Psoas muscle (tissue), 8 donors: Measurements from ENCODE around the gene PHF21B. TPM values are rescaled to one million over a fixed set of nuclear protein-coding genes. Genes with fewer than 3 reads are reported as not detected.
A peak's percentile ranks its signal among the peaks of the same experiment; 100 is the strongest.

ENCODE experiments used
- ATAC-seq, 4 donors: fragments of 200-7000 bp; cut with Tn5 transposase; one replicate each; pipeline ENCODE4 v1.9.1; 2020; ENCODE audit warnings: moderate library complexity in 3 of 4, mild to moderate bottlenecking in 2 of 4
- DNase-seq, 2 donors: peaks; one replicate each; pipeline ENCODE4 v3.0.0-alpha.2; 2020
- H3K27ac ChIP-seq: fragments of 200-600 bp; one replicate; pipeline ENCODE4 v1.8.0; 2022
- H3K27me3 ChIP-seq, 3 donors: fragments of 200-600 bp in 1 of 3; one replicate each; pipeline versions ENCODE4 v1.6.1 to v1.8.0; 2013 to 2022; ENCODE audit warnings: low read length in 2 of 3, mild to moderate bottlenecking in 2 of 3, moderate library complexity in 1 of 3; ENCODE audit not compliant: insufficient read depth in 3 of 3
- H3K36me3 ChIP-seq, 2 donors: fragments of 200-600 bp in 1 of 2; one replicate each; pipeline versions ENCODE4 v1.6.1 to v1.8.0; 2013 to 2022; ENCODE audit warnings: low read depth in 1 of 2, mild to moderate bottlenecking in 1 of 2, moderate library complexity in 1 of 2; ENCODE audit not compliant: insufficient read depth in 1 of 2
- H3K4me1 ChIP-seq: fragments of 200-600 bp; one replicate; pipeline ENCODE4 v1.8.0; 2022
- H3K4me3 ChIP-seq: fragments of 200-600 bp; one replicate; pipeline ENCODE4 v1.8.0; 2022; ENCODE audit warnings: mild to moderate bottlenecking
- H3K9me3 ChIP-seq: fragments of 200-600 bp; one replicate; pipeline ENCODE4 v1.8.0; 2022
- WGBS, 3 donors: extraction: QIAGEN DNeasy Blood & Tissue Kit; methylation state at CpG; one replicate each; pipeline versions ENCODE4 v1.1.6 to v1.1.7; 2013; 5-methylcytosine and 5-hydroxymethylcytosine counted together
- intact Hi-C, 2 donors: fragments of 100-400 bp; cut with DNase I; formaldehyde crosslinking; loops; one replicate each; pipeline versions ENCODE4 v1.11.0 to v1.14.2; 2022
- polyA plus RNA-seq, 3 donors: library from polyadenylated mRNA; stranded (reverse); fragments of 200-250 nt; gene quantifications; one replicate each; pipeline ENCODE4 v1.2.3, GENCODE V29; 2013
- total RNA-seq, 4 donors: library from RNA; stranded (reverse); fragmentation: NEBNext Ultra II Directional in 2 of 4; extraction: Animal tissue kit (Norgen Biotek cat#: 25700) in 2 of 4; gene quantifications; one replicate each; pipeline versions ENCODE4 v1.2.1 to v1.2.4, GENCODE V29; 2021 to 2023
- TF ChIP-seq, protein P1 (sequence below): fragments of 200-600 bp; IDR thresholded peaks from one replicate; pipeline ENCODE4 v1.8.0; 2022; ENCODE audit warnings: antibody characterized with exemption
- donor health status: healthy with polysubstance abuse.
- donor health status: DM: no; HTN: no; CAD: no; lungs with moderate emphysema.
- donor health status: Bipolar disorder and iron deficiency.
- donor health status: healthy.
- donor health status: DM: yes; HTN: yes; CAD: no.
- donor health status: DM: no; HTN: no; CAD: no.
- donor health status: DM: no; HTN: no; CAD: no.
- donor health status: DM: yes; HTN: yes; CAD: no.

The PHF21B gene
- total and polyA plus RNA-seq, 7 donors: 0.03 to 0.58 (median 0.16) TPM; not detected in 1

DNA sequence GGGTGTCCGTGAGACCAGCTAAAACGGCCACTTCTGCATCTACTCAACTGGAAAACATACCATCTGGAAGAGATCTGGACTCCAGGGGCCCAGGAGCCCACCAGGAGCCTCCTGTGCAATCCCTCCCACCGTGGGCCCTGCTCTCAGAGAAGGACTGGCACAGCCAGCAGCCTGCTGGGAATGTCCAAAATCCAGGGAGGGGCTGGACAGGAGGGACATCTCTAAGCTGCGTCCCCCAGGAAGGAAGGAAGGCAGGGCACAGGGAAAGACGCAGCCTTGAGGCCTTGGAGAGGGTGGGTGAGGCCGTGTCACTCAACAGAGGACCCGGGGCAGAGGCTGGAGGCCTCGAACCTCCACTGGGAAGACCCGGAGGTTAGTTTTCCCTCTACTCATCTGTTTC lies 78.0 kb downstream of the PHF21B start:
- ATAC-seq: no peak

DNA sequence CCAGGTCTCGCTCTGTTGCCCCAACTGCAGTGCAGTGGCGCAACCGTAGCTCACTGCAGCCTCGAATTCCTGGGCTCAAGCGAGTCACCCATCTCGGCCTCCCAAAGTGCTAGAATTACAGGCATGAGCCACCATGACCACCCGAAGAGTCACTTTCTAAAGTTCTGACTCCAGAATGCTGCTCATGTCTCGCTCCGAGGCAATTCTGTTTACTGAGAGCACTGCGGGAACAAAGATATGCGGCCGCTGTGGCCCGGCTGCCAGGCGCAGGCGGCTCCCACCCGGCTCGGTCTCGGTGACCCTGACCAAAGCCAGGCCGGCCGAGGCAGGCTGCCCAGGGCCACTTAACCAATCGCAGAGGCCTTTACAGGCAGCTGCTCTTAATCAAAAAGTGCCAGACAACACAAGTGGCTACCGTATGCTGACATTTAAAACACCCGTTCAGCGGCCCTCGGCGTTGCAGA lies 78.7 kb downstream of the PHF21B start:
- WGBS, 3 donors: 24 to 35% (median 26%) methylated on average over 26 of the region's 26 CpGs
- Histone ChIP-seq H3K4me3 (no peak overlapping the region), H3K9me3 (no peaks in the 10 kb centered on the region), H3K27ac (no peak overlapping the region), H3K4me1 (no peaks in the 10 kb centered on the region), H3K27me3 (peaks cover 0 to 11% (median 4%) of the 10 kb centered on the region in 3 donors), H3K36me3 (no peaks in the 10 kb centered on the region)
- ATAC-seq (peak in 1 of 4 donors; percentile 40), DNase-seq (peak; percentile 29 to 52)
- TF ChIP-seq, protein P1, sequence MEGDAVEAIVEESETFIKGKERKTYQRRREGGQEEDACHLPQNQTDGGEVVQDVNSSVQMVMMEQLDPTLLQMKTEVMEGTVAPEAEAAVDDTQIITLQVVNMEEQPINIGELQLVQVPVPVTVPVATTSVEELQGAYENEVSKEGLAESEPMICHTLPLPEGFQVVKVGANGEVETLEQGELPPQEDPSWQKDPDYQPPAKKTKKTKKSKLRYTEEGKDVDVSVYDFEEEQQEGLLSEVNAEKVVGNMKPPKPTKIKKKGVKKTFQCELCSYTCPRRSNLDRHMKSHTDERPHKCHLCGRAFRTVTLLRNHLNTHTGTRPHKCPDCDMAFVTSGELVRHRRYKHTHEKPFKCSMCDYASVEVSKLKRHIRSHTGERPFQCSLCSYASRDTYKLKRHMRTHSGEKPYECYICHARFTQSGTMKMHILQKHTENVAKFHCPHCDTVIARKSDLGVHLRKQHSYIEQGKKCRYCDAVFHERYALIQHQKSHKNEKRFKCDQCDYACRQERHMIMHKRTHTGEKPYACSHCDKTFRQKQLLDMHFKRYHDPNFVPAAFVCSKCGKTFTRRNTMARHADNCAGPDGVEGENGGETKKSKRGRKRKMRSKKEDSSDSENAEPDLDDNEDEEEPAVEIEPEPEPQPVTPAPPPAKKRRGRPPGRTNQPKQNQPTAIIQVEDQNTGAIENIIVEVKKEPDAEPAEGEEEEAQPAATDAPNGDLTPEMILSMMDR: no peak
- intact Hi-C loops: no loop called here

More for the DNA sequence above, 78.0 kb downstream of the PHF21B start:
- no peaks in the 10 kb centered on the region for H3K4me1 ChIP-seq
- H3K27ac ChIP-seq: no peak overlapping the region
- no peaks in the 10 kb centered on the region for H3K36me3 ChIP-seq
- no peaks in the 10 kb centered on the region for H3K9me3 ChIP-seq
- no peak overlapping the region for H3K4me3 ChIP-seq
- WGBS, 3 donors: 57 to 71% (median 70%) methylated on average over 9 of the region's 9 CpGs
- TF ChIP-seq, protein P1: no peak
- intact Hi-C loops: no loop called here
- DNase-seq: no peak
- peaks cover 0 to 11% (median 4%) of the 10 kb centered on the region in 3 donors for H3K27me3 ChIP-seq

DNA sequence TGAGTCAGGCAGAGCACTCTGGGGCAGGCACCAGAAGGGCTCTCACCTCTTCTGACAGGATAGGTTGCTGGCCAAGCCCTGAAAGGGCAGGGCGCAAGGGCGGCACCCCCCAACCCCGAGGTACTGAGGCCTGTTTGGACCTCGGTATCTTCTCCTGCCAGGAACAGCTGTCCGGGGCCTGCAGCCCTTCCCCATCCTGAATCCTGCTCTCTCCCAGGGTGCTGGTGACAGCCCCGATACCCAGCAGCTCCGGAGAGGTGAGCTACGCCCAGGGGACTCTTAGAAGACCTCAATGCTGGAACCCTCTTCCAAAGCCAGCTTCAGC lies 79.1 kb downstream of the PHF21B start:
- WGBS, 3 donors: 67 to 79% (median 72%) methylated on average over 8 of the region's 8 CpGs
- DNase-seq (peak in 1 of 2 donors; percentile 42), ATAC-seq (no peak)
- TF ChIP-seq, protein P1: no peak
- no peaks in the 10 kb centered on the region for H3K9me3 ChIP-seq
- no peak overlapping the region for H3K27ac ChIP-seq
- no peaks in the 10 kb centered on the region for H3K36me3 ChIP-seq
- H3K4me3 ChIP-seq: no peak overlapping the region
- H3K27me3 ChIP-seq: peaks cover 0 to 11% (median 4%) of the 10 kb centered on the region in 3 donors
- intact Hi-C loops: no loop called here
- H3K4me1 ChIP-seq: no peaks in the 10 kb centered on the region

DNA sequence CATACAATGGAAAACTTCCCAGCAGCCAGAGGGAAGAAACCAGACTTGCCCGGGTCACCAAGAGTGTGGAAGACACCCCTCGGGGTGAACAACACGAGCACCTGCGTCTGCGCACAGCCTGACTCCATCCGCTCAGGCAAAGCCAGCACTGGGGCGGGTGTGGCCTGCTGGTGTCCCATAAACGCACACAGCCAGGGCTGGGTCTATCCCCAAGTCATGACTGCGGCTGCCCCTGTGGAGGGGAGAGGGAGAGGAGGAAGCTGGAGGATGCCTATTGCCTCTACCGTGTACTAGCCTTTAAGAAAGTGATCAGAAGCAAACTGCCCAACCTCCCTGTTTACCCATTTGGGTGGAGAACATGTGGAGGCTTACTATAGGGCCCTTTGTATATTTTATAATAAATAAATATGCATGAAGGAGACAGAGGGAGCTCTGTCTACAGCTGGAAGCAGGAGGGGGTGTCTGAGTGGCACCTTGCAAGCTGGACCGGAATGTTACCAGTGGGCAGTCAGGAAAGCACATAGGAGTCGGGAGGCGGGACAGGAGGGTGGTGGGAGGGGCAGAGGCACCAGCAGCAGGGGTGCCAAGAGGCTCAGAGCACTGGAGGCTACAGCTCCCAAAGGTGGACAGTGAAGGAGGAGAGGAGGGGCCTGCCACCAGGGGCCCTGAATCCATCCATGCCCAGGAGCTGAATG lies 79.6 kb downstream of the PHF21B start:
- ATAC-seq (no peak), DNase-seq (peak in 1 of 2 donors; percentile 26)
- H3K27me3 ChIP-seq: peaks cover 0 to 11% (median 4%) of the 10 kb centered on the region in 3 donors
- H3K9me3 ChIP-seq: no peaks in the 10 kb centered on the region
- TF ChIP-seq, protein P1: no peak
- H3K4me1 ChIP-seq: no peaks in the 10 kb centered on the region
- H3K36me3 ChIP-seq: no peaks in the 10 kb centered on the region
- no peak overlapping the region for H3K4me3 ChIP-seq
- H3K27ac ChIP-seq: no peak overlapping the region
- intact Hi-C loops: no loop called here
- 85 to 91% (median 85%) methylated on average over 13 of the region's 13 CpGs for WGBS, 3 donors
